Measurements from ENCODE around the gene MTF2.
"Not testable (repeated sequence)": the region's sequence is repeated elsewhere in the genome, so short reads cannot be mapped to it uniquely, and the experiment has no call there.

Gene MTF2

GRCh38 chr1:93148001-93148400 is 68.9 kb downstream of the MTF2 start:
- TF ChIP-seq, protein P1, sequence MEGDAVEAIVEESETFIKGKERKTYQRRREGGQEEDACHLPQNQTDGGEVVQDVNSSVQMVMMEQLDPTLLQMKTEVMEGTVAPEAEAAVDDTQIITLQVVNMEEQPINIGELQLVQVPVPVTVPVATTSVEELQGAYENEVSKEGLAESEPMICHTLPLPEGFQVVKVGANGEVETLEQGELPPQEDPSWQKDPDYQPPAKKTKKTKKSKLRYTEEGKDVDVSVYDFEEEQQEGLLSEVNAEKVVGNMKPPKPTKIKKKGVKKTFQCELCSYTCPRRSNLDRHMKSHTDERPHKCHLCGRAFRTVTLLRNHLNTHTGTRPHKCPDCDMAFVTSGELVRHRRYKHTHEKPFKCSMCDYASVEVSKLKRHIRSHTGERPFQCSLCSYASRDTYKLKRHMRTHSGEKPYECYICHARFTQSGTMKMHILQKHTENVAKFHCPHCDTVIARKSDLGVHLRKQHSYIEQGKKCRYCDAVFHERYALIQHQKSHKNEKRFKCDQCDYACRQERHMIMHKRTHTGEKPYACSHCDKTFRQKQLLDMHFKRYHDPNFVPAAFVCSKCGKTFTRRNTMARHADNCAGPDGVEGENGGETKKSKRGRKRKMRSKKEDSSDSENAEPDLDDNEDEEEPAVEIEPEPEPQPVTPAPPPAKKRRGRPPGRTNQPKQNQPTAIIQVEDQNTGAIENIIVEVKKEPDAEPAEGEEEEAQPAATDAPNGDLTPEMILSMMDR (IDR thresholded peaks at IDR 0.05; ENCODE audit: low read length, missing control alignments), result no peak
- DNase-seq (ENCODE audit: low read depth), result peak; percentile 20
- H3K4me3 ChIP-seq (replicated peaks; ENCODE audit: low read depth, low read length), result no peak overlapping the region

- no peak for DNase-seq (ENCODE audit: low read depth)
- TF ChIP-seq, protein P1 (IDR thresholded peaks at IDR 0.05; ENCODE audit: low read length, missing control alignments), result no peak
- no peak overlapping the region for H3K4me3 ChIP-seq (replicated peaks; ENCODE audit: low read depth, low read length)
Observed at GRCh38 chr1:93150729-93151128, 71.6 kb downstream of the MTF2 start.

DNA sequence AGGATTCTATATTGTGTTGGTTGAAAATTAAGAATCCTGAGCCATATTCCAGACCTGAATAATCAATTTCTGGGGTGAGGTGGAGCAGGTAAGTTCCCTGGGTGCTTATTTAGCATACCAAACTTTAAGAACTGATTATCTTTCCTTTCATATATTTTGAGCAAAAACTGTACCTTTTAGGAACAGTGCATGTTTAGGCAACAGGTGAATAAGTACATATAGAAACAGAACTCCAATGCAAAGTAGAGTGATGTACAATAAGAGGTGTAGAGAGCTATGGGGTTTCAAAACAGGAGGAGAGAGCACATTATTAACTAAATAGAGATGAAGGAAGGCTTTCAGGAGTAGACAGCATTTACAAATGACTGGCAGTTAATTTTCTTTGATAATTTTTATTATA is 72.4 kb downstream of the MTF2 start:
- DNase-seq (ENCODE audit: low read depth), result no peak

GRCh38 chr1:93152835-93153234 is 73.8 kb downstream of the MTF2 start:
- DNase-seq (ENCODE audit: low read depth), result no peak
- H3K4me3 ChIP-seq (replicated peaks; ENCODE audit: low read depth, low read length), result no peak overlapping the region
- TF ChIP-seq, protein P1 (IDR thresholded peaks at IDR 0.05; ENCODE audit: low read length, missing control alignments), result no peak

More for the DNA sequence above, 72.4 kb downstream of the MTF2 start:
- H3K4me3 ChIP-seq (replicated peaks; ENCODE audit: low read depth, low read length), result no peak overlapping the region
- TF ChIP-seq, protein P1 (IDR thresholded peaks at IDR 0.05; ENCODE audit: low read length, missing control alignments), result no peak

DNA sequence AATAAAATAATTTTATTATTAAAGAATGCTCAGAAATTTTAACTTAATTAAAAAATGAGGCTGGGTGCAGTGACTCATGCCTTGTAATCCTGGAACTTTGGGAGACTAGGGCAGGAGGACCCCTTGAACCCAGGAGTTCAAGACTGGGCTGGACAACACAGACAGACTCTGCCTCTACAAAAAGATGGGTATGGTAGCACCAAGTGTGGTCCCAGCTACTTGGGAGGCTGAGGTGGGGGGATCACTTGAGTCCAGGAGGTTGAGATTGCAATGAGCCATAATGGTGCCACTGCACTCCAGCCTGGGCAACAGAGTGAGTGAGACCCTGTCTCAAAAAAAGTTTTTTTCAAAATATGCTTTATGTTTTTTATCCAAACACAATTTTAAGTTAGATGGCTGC is 75.8 kb downstream of the MTF2 start:
- no peak for DNase-seq (ENCODE audit: low read depth)
- H3K4me3 ChIP-seq (replicated peaks; ENCODE audit: low read depth, low read length), result no peak overlapping the region
- TF ChIP-seq, protein P1 (IDR thresholded peaks at IDR 0.05; ENCODE audit: low read length, missing control alignments), result no peak

- TF ChIP-seq, protein P1 (IDR thresholded peaks at IDR 0.05; ENCODE audit: low read length, missing control alignments), result no peak
- H3K4me3 ChIP-seq (replicated peaks; ENCODE audit: low read depth, low read length), result no peak overlapping the region
- DNase-seq (ENCODE audit: low read depth), result peak; percentile 18
Observed at GRCh38 chr1:93155335-93155734, 76.3 kb downstream of the MTF2 start.

GRCh38 chr1:93159337-93159736 is 80.3 kb downstream of the MTF2 start:
- TF ChIP-seq, protein P1 (IDR thresholded peaks at IDR 0.05; ENCODE audit: low read length, missing control alignments), result no peak
- DNase-seq (ENCODE audit: low read depth), result no peak
- H3K4me3 ChIP-seq (replicated peaks; ENCODE audit: low read depth, low read length), result no peak overlapping the region

GRCh38 chr1:93163314-93163713 is 84.2 kb downstream of the MTF2 start:
- H3K4me3 ChIP-seq (replicated peaks; ENCODE audit: low read depth, low read length); DNase-seq (ENCODE audit: low read depth): not testable (repeated sequence)
